Measurements from ENCODE around the gene SLC39A3. TPM values are rescaled to one million over a fixed set of nuclear protein-coding genes. Genes with fewer than 3 reads are reported as not detected.

The SLC39A3 gene
- total RNA-seq, 1 experiment from 2014 or later: 39.1 TPM

GRCh38 chr19:2721570-2722540 lies 18.0 kb downstream of the SLC39A3 start:
- POLR2A ChIA-PET: interaction anchor here (0.9 kb wide), 1 partner anchor 337 kb away, joined by 4 read pairs; no protein-coding TSS in a partner anchor
- H3K4me1 ChIP-seq (ENCODE audit: control insufficient read depth in 1 of 2, insufficient read depth in 2 of 2, low read length in 2 of 2): peaks cover 21 to 41% of the 10 kb centered on the region in 2 experiments
- RAD21 ChIA-PET (ENCODE audit: low non-redundant PET in 1 of 2, low total read pairs in 2 of 2, uncharacterized antibody in 2 of 2, unreplicated experiment in 2 of 2): no interaction called here
- H3K9ac ChIP-seq (ENCODE audit: low read length): peak overlapping the region; percentile 59
- H3K36me3 ChIP-seq (ENCODE audit: control insufficient read depth in 1 of 2, insufficient read depth in 2 of 2, low read length in 2 of 2): no peaks in the 10 kb centered on the region
- no peaks in the 10 kb centered on the region for H3K9me3 ChIP-seq (ENCODE audit: control insufficient read depth in 1 of 2, insufficient read depth in 1 of 2, low read depth in 1 of 2, low read length in 2 of 2)
- H3K4me3 ChIP-seq (replicated peaks in 1 of 2; ENCODE audit: low read depth in 1 of 2, low read length in 2 of 2): peak overlapping the region; percentile 45 to 54
- no TSS peak for BruUV-seq (replicated peaks)
- peak overlapping the region; percentile 81 for H3K4me2 ChIP-seq (ENCODE audit: low read length)
- no peaks in the 10 kb centered on the region for H3K9me2 ChIP-seq (ENCODE audit: insufficient read depth)
- ATAC-seq: peak; percentile 1; the same call in 1 of the 2 replicates
- TF ChIP-seq SRF (IDR thresholded peaks at IDR 0.05; ENCODE audit: low read depth) (no peak), FOSL1 (IDR thresholded peaks at IDR 0.05; ENCODE audit: low read depth) (no peak), ELF1 (IDR thresholded peaks at IDR 0.05; ENCODE audit: borderline replicate concordance, low read depth) (no peak), REST (IDR thresholded peaks at IDR 0.05; ENCODE audit: low read depth) (no peak)
- CTCF ChIA-PET: no interaction called here
- intact Hi-C loops (cut with micrococcal nuclease): no loop called here
- no peak overlapping the region for H2AFZ ChIP-seq (ENCODE audit: low read depth, low read length, poor library complexity, severe bottlenecking)
- H3K27me3 ChIP-seq (ENCODE audit: insufficient read depth, low read length): no peaks in the 10 kb centered on the region
- no peak for DNase-seq (ENCODE audit: low read depth, low spot score)
- H4K20me1 ChIP-seq (ENCODE audit: insufficient read depth): no peaks in the 10 kb centered on the region
- H3K27ac ChIP-seq (ENCODE audit: low read depth, low read length): peak overlapping the region; percentile 57; the same call in 1 of the 2 replicates
- peaks cover 11% of the 10 kb centered on the region; the same call in 1 of the 2 replicates for H3K79me2 ChIP-seq (ENCODE audit: insufficient read depth, low read length)

Data from HCT116 (cell line).